ENCODE results near the gene COPB2.

The COPB2 gene

GRCh38 chr3:139353920-139354556 lies 35.4 kb downstream of the COPB2 start:
- Histone ChIP-seq H3K4me3 (ENCODE audit: severe bottlenecking) (no peak overlapping the region), H3K9me3 (ENCODE audit: severe bottlenecking) (peaks cover 3% of the 10 kb centered on the region), H3K4me1 (ENCODE audit: insufficient read depth, poor library complexity, severe bottlenecking) (no peaks in the 10 kb centered on the region), H3K36me3 (ENCODE audit: low read depth) (peaks cover 99% of the 10 kb centered on the region), H3K27me3 (ENCODE audit: insufficient read depth, poor library complexity, severe bottlenecking) (no peaks in the 10 kb centered on the region), H3K27ac (ENCODE audit: poor library complexity, severe bottlenecking) (no peak overlapping the region)
- ATAC-seq (ENCODE audit: low read depth): peak; percentile 95
- no peak for DNase-seq (ENCODE audit: low spot score)
- TF ChIP-seq CTCF (IDR thresholded peaks at IDR 0.05; ENCODE audit: poor library complexity, severe bottlenecking): peak; percentile 84

GRCh38 chr3:139346771-139347170 lies 42.7 kb downstream of the COPB2 start:
- Histone ChIP-seq H3K27ac (ENCODE audit: poor library complexity, severe bottlenecking) (no peak overlapping the region), H3K4me1 (ENCODE audit: insufficient read depth, poor library complexity, severe bottlenecking) (peaks cover 2% of the 10 kb centered on the region), H3K27me3 (ENCODE audit: insufficient read depth, poor library complexity, severe bottlenecking) (no peaks in the 10 kb centered on the region), H3K4me3 (ENCODE audit: severe bottlenecking) (no peak overlapping the region), H3K9me3 (ENCODE audit: severe bottlenecking) (no peaks in the 10 kb centered on the region), H3K36me3 (ENCODE audit: low read depth) (peaks cover 62% of the 10 kb centered on the region)
- no peak for TF ChIP-seq CTCF (IDR thresholded peaks at IDR 0.05; ENCODE audit: poor library complexity, severe bottlenecking)
- ATAC-seq (ENCODE audit: low read depth): no peak
- no peak for DNase-seq (ENCODE audit: low spot score)

- Histone ChIP-seq H3K27ac (ENCODE audit: poor library complexity, severe bottlenecking) (peak within 1 kb of the TSS; percentile 61), H3K36me3 (ENCODE audit: low read depth) (peaks cover 38% of the 10 kb centered on the region), H3K4me1 (ENCODE audit: insufficient read depth, poor library complexity, severe bottlenecking) (peaks cover 2% of the 10 kb centered on the region), H3K9me3 (ENCODE audit: severe bottlenecking) (no peaks in the 10 kb centered on the region), H3K4me3 (ENCODE audit: severe bottlenecking) (peak within 1 kb of the TSS; percentile 92), H3K27me3 (ENCODE audit: insufficient read depth, poor library complexity, severe bottlenecking) (no peaks in the 10 kb centered on the region)
- DNase-seq (ENCODE audit: low spot score) (peak; percentile 80), ATAC-seq (ENCODE audit: low read depth) (peak; percentile 94)
- no peak for TF ChIP-seq CTCF (IDR thresholded peaks at IDR 0.05; ENCODE audit: poor library complexity, severe bottlenecking)
Observed at GRCh38 chr3:139343895-139344856, 45.3 kb downstream of the COPB2 start, which contains the start of gene MRPS22. TSS of gene MRPS22 (plus strand) at chr3:139344020. CDS start at chr3:139344027, 7 bp downstream.

GRCh38 chr3:139342054-139342453 lies 47.4 kb downstream of the COPB2 start:
- no peak for ATAC-seq (ENCODE audit: low read depth)
- H3K4me1 ChIP-seq (ENCODE audit: insufficient read depth, poor library complexity, severe bottlenecking): peaks cover 2% of the 10 kb centered on the region
- H3K36me3 ChIP-seq (ENCODE audit: low read depth): peaks cover 16% of the 10 kb centered on the region
- no peaks in the 10 kb centered on the region for H3K27me3 ChIP-seq (ENCODE audit: insufficient read depth, poor library complexity, severe bottlenecking)
- no peak for TF ChIP-seq CTCF (IDR thresholded peaks at IDR 0.05; ENCODE audit: poor library complexity, severe bottlenecking)
- H3K27ac ChIP-seq (ENCODE audit: poor library complexity, severe bottlenecking): no peak overlapping the region
- no peaks in the 10 kb centered on the region for H3K9me3 ChIP-seq (ENCODE audit: severe bottlenecking)
- DNase-seq (ENCODE audit: low spot score): no peak
- H3K4me3 ChIP-seq (ENCODE audit: severe bottlenecking): no peak overlapping the region

Measured in RWPE2 (cell line).